ENCODE data around the gene MIDN. TPM values are rescaled to one million over a fixed set of nuclear protein-coding genes. Genes with fewer than 3 reads are reported as not detected.

MIDN gene
- polyA plus RNA-seq, 2 of the 4 experiments (the other 2 are of a cell fraction), result 9.1 to 31.4 TPM

- TF ChIP-seq EP300 (IDR thresholded peaks at IDR 0.05) (0 out of 5 replicates have a peak, but pooled peaks of 1 of the 2 experiments have one; percentile 31), ESRRA (IDR thresholded peaks at IDR 0.05; ENCODE audit: borderline replicate concordance, low read length) (no peak), ZC3H11A (IDR thresholded peaks at IDR 0.05) (no peak; the same call in 1 of the 2 replicates), FOSL2 (IDR thresholded peaks at IDR 0.05) (no peak), FOSL2 (CRISPR knock-in tag; IDR thresholded peaks at IDR 0.05) (0 out of 2 replicates have a peak, but pooled peaks have one; percentile 31), CBX8 (IDR thresholded peaks at IDR 0.05) (no peak), PHF8 (IDR thresholded peaks at IDR 0.05; ENCODE audit: borderline replicate concordance, low read depth) (no peak), CEBPB (IDR thresholded peaks at IDR 0.05) (no peak), EHF (CRISPR knock-in tag; IDR thresholded peaks at IDR 0.05) (peak; percentile 90), KDM1A (IDR thresholded peaks at IDR 0.05; ENCODE audit: low read depth) (no peak), GATA3 (IDR thresholded peaks at IDR 0.05; ENCODE audit: borderline replicate concordance) (peak; percentile 47; the same call in 1 of the 2 replicates), POLR2AphosphoS2 (conservative IDR thresholded peaks at IDR 0.05; ENCODE audit: low read length) (peak; percentile 99), RFX5 (IDR thresholded peaks at IDR 0.05) (no peak), FOSB (CRISPR knock-in tag; IDR thresholded peaks at IDR 0.05) (peak; percentile 98), MAX (IDR thresholded peaks at IDR 0.05) (no peak; the same call in 1 of the 2 replicates), TP53 (CRISPR knock-in tag; IDR thresholded peaks at IDR 0.05) (peak; percentile 96), HMGXB4 (CRISPR knock-in tag; IDR thresholded peaks at IDR 0.05; ENCODE audit: borderline replicate concordance) (no peak), NR3C1 (IDR thresholded peaks at IDR 0.05) (no peak), SREBF2 (IDR thresholded peaks at IDR 0.05) (no peak), PBX3 (IDR thresholded peaks at IDR 0.05) (peak; percentile 77), BCL3 (IDR thresholded peaks at IDR 0.05) (no peak), RAD21 (conservative IDR thresholded peaks at IDR 0.05 in 1 of 2, IDR thresholded peaks at IDR 0.05 in 1 of 2) (no peak), NFE2L2 (conservative IDR thresholded peaks at IDR 0.05; ENCODE audit: low read length) (no peak), BHLHE40 (IDR thresholded peaks at IDR 0.05; ENCODE audit: low read depth, low read length) (no peak), JUNB (IDR thresholded peaks at IDR 0.05) (no peak), KDM5A (IDR thresholded peaks at IDR 0.05) (no peak), NPAS2 (CRISPR knock-in tag; IDR thresholded peaks at IDR 0.05; ENCODE audit: borderline replicate concordance) (no peak), CHD2 (IDR thresholded peaks at IDR 0.05; ENCODE audit: low read length, partially characterized antibody) (no peak), ZFP36 (IDR thresholded peaks at IDR 0.05; ENCODE audit: borderline replicate concordance, partially characterized antibody) (no peak), REST (IDR thresholded peaks at IDR 0.05) (no peak), CBX2 (IDR thresholded peaks at IDR 0.05; ENCODE audit: borderline replicate concordance, low read depth) (no peak), RARB (CRISPR knock-in tag; IDR thresholded peaks at IDR 0.05) (peak; percentile 82; the same call in 1 of the 2 replicates), ATOH8 (CRISPR knock-in tag; IDR thresholded peaks at IDR 0.05; ENCODE audit: low read depth) (0 out of 2 replicates have a peak, but pooled peaks have one; percentile 5), RCOR1 (IDR thresholded peaks at IDR 0.05; ENCODE audit: low read depth, low read length) (no peak), MAFK (IDR thresholded peaks at IDR 0.05; ENCODE audit: partially characterized antibody) (no peak)
Observed at GRCh38 chr19:1259206-1259875, 11.0 kb downstream of the MIDN start (continued).

Measured in A549 (cell line).